Activated CD8-positive, alpha-beta memory T cell treated with anti-CD3 and anti-CD28 coated beads for 36 hours (primary cell): ENCODE data around the gene SLC25A26. TPM values are rescaled to one million over a fixed set of nuclear protein-coding genes. Genes with fewer than 3 reads are reported as not detected.
"Not testable (repeated sequence)": the region's sequence is repeated elsewhere in the genome, so short reads cannot be mapped to it uniquely, and the experiment has no call there.

Experiments used
- CTCF ChIA-PET: fragments of 350-600 bp; sonication (Branson Sonifier 250); formaldehyde crosslinking; loops from one replicate; lab custom pipeline; 2021; ENCODE audit warnings: antibody characterized with exemption; lab: Charles Lee
- POLR2A ChIA-PET: fragments of 350-600 bp; sonication (Branson Sonifier 250); formaldehyde crosslinking; loops from one replicate; lab custom pipeline; 2021; ENCODE audit warnings: antibody characterized with exemption; lab: Charles Lee
- total RNA-seq, 2 experiments: library from RNA; stranded (reverse); gene quantifications; one replicate each; pipeline ENCODE4 v1.2.3, GENCODE V29; 2021

The SLC25A26 gene
- total RNA-seq, 2 experiments from 2014 or later, result 23.7 to 25.9 TPM

GRCh38 chr3:66220066-66220465, 735 bp upstream of the SLC25A26 start:
- POLR2A ChIA-PET, result interaction anchor here (0.5 to 0.7 kb wide), 2 partner anchors 16 to 69 kb away, joined by 3 to 4 read pairs; no protein-coding TSS in a partner anchor
- CTCF ChIA-PET, result no interaction called here

GRCh38 chr3:66224220-66224619, 3.4 kb downstream of the SLC25A26 start:
- POLR2A ChIA-PET, result no interaction called here

GRCh38 chr3:66226093-66226492, 5.3 kb downstream of the SLC25A26 start:
- POLR2A ChIA-PET, CTCF ChIA-PET: not testable (repeated sequence)

More at GRCh38 chr3:66224220-66224619, 3.4 kb downstream of the SLC25A26 start:
- CTCF ChIA-PET, result no interaction called here

GRCh38 chr3:66227051-66227450, 6.2 kb downstream of the SLC25A26 start:
- CTCF ChIA-PET, result no interaction called here
- POLR2A ChIA-PET, result no interaction called here

- ChIA-PET CTCF (no interaction called here), POLR2A (no interaction called here)
These were observed 7.1 kb downstream of the SLC25A26 start for GRCh38 chr3:66227915-66228314.

GRCh38 chr3:66228707-66229106, 7.9 kb downstream of the SLC25A26 start:
- ChIA-PET CTCF (no interaction called here), POLR2A (no interaction called here)

GRCh38 chr3:66229931-66230330, 9.1 kb downstream of the SLC25A26 start:
- POLR2A ChIA-PET, result no interaction called here
- CTCF ChIA-PET, result interaction anchor here (0.7 kb wide), 1 partner anchor 1624 kb away, joined by 3 read pairs; no protein-coding TSS in a partner anchor

- POLR2A ChIA-PET, result interaction anchor here (0.9 kb wide), 1 partner anchor 11 kb away, joined by 3 read pairs; no protein-coding TSS in a partner anchor
- CTCF ChIA-PET, result no interaction called here
These were observed 12.2 kb downstream of the SLC25A26 start for GRCh38 chr3:66233033-66233432.

- CTCF ChIA-PET, result interaction anchor here (0.6 kb wide), 1 partner anchor 321 kb away, joined by 3 read pairs; no protein-coding TSS in a partner anchor
These were observed 15.5 kb downstream of the SLC25A26 start for GRCh38 chr3:66236281-66236680.

GRCh38 chr3:66237552-66237951, 16.8 kb downstream of the SLC25A26 start:
- CTCF ChIA-PET, result no interaction called here

More at GRCh38 chr3:66236281-66236680, 15.5 kb downstream of the SLC25A26 start:
- POLR2A ChIA-PET, result interaction anchor here (0.6 to 1.2 kb wide), 2 partner anchors 16 to 106 kb away, joined by 3 to 5 read pairs; partner anchors contain the start of gene SLC25A26

GRCh38 chr3:66239513-66240123, 18.8 kb downstream of the SLC25A26 start:
- ChIA-PET POLR2A (no interaction called here), CTCF (no interaction called here)

More at GRCh38 chr3:66237552-66237951, 16.8 kb downstream of the SLC25A26 start:
- POLR2A ChIA-PET, result no interaction called here

- ChIA-PET POLR2A (no interaction called here), CTCF (no interaction called here)
These were observed 20.7 kb downstream of the SLC25A26 start for GRCh38 chr3:66241466-66241865.

- CTCF ChIA-PET, result interaction anchor here (1.5 kb wide), 1 partner anchor 12 kb away, joined by 3 read pairs; no protein-coding TSS in a partner anchor
- POLR2A ChIA-PET, result no interaction called here
These were observed 22.1 kb downstream of the SLC25A26 start for GRCh38 chr3:66242788-66243464.

GRCh38 chr3:66248641-66249040, 27.8 kb downstream of the SLC25A26 start:
- POLR2A ChIA-PET, result no interaction called here
- CTCF ChIA-PET, result no interaction called here

GRCh38 chr3:66253790-66254620, 33.2 kb downstream of the SLC25A26 start:
- ChIA-PET POLR2A (interaction anchor here (0.6 kb wide), 2 partner anchors 137 to 145 kb away, joined by 4 to 5 read pairs; no protein-coding TSS in a partner anchor), CTCF (interaction anchor here (0.8 to 3.2 kb wide), 11 partner anchors 10 to 568 kb away, joined by 3 to 10 read pairs (median 3); no protein-coding TSS in a partner anchor)

GRCh38 chr3:66255865-66256264, 35.1 kb downstream of the SLC25A26 start:
- ChIA-PET POLR2A (no interaction called here), CTCF (interaction anchor here (3.2 kb wide), 1 partner anchor 562 kb away, joined by 10 read pairs; no protein-coding TSS in a partner anchor)

GRCh38 chr3:66256806-66257205, 36.0 kb downstream of the SLC25A26 start:
- CTCF ChIA-PET, result interaction anchor here (0.7 kb wide), 1 partner anchor 159 kb away, joined by 3 read pairs; no protein-coding TSS in a partner anchor

GRCh38 chr3:66259566-66260255, 38.9 kb downstream of the SLC25A26 start:
- POLR2A ChIA-PET, result no interaction called here
- CTCF ChIA-PET, result interaction anchor here (0.6 kb wide), 1 partner anchor 563 kb away, joined by 4 read pairs; no protein-coding TSS in a partner anchor

More at GRCh38 chr3:66256806-66257205, 36.0 kb downstream of the SLC25A26 start:
- POLR2A ChIA-PET, result no interaction called here
